NCI-H1092 (cell line): ENCODE results near the gene CD3E.
"Not testable (repeated sequence)": the region's sequence is repeated elsewhere in the genome, so short reads cannot be mapped to it uniquely, and the experiment has no call there.

Experiments
- DNase-seq: peaks from one replicate; lab custom pipeline; 2025; lab: John Stamatoyannopoulos, UW

The CD3E gene

GRCh38 chr11:118291477-118292135 lies 12.9 kb upstream of the CD3E start:
- DNase-seq, result no peak

GRCh38 chr11:118294053-118294452 lies 10.5 kb upstream of the CD3E start:
- DNase-seq, result no peak

GRCh38 chr11:118295199-118295598 lies 9.3 kb upstream of the CD3E start:
- DNase-seq, result no peak

- no peak for DNase-seq
These were observed 8.6 kb upstream of the CD3E start for GRCh38 chr11:118295815-118296454.

GRCh38 chr11:118301600-118302195 lies 2.8 kb upstream of the CD3E start:
- no peak for DNase-seq

- no peak for DNase-seq
These were observed 333 bp upstream of the CD3E start for GRCh38 chr11:118304227-118304567.

- DNase-seq, result no peak
These were observed 1.2 kb downstream of the CD3E start for GRCh38 chr11:118305726-118306125.

- no peak for DNase-seq
These were observed 2.0 kb downstream of the CD3E start for GRCh38 chr11:118306556-118306955.

GRCh38 chr11:118308995-118309528 lies 4.5 kb downstream of the CD3E start:
- DNase-seq, result not testable (repeated sequence)

GRCh38 chr11:118310271-118310670 lies 5.7 kb downstream of the CD3E start:
- DNase-seq, result no peak

- no peak for DNase-seq
These were observed 6.4 kb downstream of the CD3E start for GRCh38 chr11:118310781-118311485.

GRCh38 chr11:118311518-118311917 lies 7.0 kb downstream of the CD3E start:
- DNase-seq, result no peak

GRCh38 chr11:118312328-118312727 lies 7.8 kb downstream of the CD3E start:
- DNase-seq, result no peak

GRCh38 chr11:118313242-118313641 lies 8.7 kb downstream of the CD3E start:
- no peak for DNase-seq

GRCh38 chr11:118314988-118315411 lies 10.5 kb downstream of the CD3E start:
- DNase-seq, result no peak

GRCh38 chr11:118318124-118318523 lies 13.6 kb downstream of the CD3E start:
- DNase-seq, result no peak

- DNase-seq, result no peak
These were observed 14.2 kb downstream of the CD3E start for GRCh38 chr11:118318581-118319336.

GRCh38 chr11:118319337-118319707 lies 14.8 kb downstream of the CD3E start:
- DNase-seq, result no peak

- no peak for DNase-seq
These were observed 16.0 kb downstream of the CD3E start for GRCh38 chr11:118320515-118320914.

- DNase-seq, result no peak
These were observed 17.0 kb downstream of the CD3E start for GRCh38 chr11:118321386-118322082.

- no peak for DNase-seq
These were observed 18.2 kb downstream of the CD3E start for GRCh38 chr11:118322721-118323120.
